ENCODE data around the gene HINFP.
"Not testable (repeated sequence)": the region's sequence is repeated elsewhere in the genome, so short reads cannot be mapped to it uniquely, and the experiment has no call there.

The HINFP gene

DNA sequence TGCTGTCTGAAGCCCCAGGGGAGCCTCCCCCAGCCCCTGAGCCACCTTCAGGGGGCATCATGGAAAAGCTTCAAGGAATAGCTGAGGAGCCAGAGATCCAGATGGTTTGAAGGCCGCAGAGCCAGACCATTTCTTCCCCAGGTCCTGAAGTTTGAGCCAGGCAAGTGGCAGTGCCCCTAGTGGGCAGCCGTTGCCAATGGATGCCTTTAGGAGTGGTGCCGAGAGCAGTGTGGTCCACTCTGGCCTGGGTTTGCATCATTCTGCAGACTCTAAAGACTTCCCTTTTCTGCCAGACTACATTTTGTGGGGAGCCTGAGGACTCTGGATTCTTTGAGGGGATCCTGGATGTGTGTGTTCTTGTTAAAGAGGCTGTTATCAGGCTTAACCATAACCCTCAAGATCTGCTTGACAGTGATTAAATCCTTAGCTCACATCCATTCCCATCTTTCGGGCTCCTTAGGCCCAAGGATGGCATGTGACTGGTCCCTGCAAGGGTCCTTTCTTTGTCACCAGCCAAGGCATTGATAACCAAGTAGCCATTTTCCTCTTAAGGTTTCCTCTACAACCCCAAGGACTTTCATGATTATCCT is 13.1 kb downstream of the HINFP start:
- no peaks in the 10 kb centered on the region for H3K4me1 Mint-ChIP-seq
- peaks cover 49% of the 10 kb centered on the region for H3K36me3 Mint-ChIP-seq (ENCODE audit: low read depth)
- H3K27me3 Mint-ChIP-seq (ENCODE audit: low read depth), result peaks cover 4% of the 10 kb centered on the region
- TF ChIP-seq, protein P1, sequence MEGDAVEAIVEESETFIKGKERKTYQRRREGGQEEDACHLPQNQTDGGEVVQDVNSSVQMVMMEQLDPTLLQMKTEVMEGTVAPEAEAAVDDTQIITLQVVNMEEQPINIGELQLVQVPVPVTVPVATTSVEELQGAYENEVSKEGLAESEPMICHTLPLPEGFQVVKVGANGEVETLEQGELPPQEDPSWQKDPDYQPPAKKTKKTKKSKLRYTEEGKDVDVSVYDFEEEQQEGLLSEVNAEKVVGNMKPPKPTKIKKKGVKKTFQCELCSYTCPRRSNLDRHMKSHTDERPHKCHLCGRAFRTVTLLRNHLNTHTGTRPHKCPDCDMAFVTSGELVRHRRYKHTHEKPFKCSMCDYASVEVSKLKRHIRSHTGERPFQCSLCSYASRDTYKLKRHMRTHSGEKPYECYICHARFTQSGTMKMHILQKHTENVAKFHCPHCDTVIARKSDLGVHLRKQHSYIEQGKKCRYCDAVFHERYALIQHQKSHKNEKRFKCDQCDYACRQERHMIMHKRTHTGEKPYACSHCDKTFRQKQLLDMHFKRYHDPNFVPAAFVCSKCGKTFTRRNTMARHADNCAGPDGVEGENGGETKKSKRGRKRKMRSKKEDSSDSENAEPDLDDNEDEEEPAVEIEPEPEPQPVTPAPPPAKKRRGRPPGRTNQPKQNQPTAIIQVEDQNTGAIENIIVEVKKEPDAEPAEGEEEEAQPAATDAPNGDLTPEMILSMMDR (IDR thresholded peaks at IDR 0.05; ENCODE audit: unreplicated experiment in 3 of 3), result peak; percentile 28 to 33 (median 30)
- no peak overlapping the region for H3K27ac Mint-ChIP-seq
- no peak overlapping the region for H3K4me3 Mint-ChIP-seq
- no peaks in the 10 kb centered on the region for H3K9me3 Mint-ChIP-seq

DNA sequence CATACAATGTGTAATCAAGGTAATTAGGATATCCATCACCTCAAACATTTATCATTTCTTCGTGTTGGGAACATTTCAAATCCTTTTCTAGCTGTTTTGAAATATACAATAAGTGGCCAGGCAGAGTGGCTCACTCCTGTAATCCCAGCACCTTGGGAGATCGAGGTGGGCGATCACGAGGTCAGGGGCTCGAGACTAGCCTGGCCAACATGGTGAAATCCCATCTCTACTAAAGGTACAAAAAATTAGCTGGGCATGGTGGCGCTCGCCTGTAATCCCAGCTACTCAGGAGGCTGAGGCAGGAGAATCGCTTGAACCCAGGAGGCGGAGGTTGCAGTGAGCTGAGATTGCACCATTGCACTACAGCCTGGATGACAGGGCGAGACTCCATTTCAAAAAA is 17.9 kb downstream of the HINFP start:
- H3K4me1 Mint-ChIP-seq; H3K9me3 Mint-ChIP-seq; H3K36me3 Mint-ChIP-seq (ENCODE audit: low read depth); H3K27me3 Mint-ChIP-seq (ENCODE audit: low read depth); H3K4me3 Mint-ChIP-seq; H3K27ac Mint-ChIP-seq: not testable (repeated sequence)

DNA sequence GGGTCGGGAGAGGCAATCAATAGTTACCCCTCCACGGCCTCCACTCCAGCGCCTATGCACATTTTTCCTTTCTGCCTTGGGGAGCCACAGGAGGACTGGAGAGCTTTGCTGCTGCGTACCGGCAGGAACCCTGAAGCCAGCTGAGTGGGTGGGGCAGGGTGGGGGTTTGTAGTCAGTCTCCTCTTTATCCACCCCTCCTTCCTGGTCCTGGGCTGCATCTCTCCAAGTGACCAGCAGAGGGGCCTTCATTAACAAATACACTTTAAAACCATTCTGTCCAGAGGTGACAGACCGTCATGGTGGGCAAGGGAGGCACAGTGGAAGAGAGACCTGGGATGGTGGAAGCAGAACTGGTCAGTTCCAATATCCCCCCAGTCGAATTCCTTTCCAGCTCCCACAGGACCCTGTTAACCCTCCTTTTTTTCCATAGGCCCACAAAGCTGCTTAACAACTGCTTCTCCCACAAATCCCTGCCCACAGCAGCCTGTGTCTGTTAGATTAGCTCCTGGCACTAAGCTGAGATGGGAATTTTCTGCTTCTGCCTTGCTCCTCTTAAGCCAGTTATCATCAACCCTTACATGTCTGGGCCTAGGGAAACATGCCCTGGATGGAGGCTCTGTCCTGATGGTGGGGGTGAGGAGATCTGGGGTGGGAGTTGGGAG is 23.6 kb downstream of the HINFP start:
- no peaks in the 10 kb centered on the region for H3K9me3 Mint-ChIP-seq
- peak overlapping the region in 1 of 3 experiments; percentile 65 for H3K27ac Mint-ChIP-seq
- H3K27me3 Mint-ChIP-seq (ENCODE audit: low read depth), result peaks cover 40% of the 10 kb centered on the region

DNA sequence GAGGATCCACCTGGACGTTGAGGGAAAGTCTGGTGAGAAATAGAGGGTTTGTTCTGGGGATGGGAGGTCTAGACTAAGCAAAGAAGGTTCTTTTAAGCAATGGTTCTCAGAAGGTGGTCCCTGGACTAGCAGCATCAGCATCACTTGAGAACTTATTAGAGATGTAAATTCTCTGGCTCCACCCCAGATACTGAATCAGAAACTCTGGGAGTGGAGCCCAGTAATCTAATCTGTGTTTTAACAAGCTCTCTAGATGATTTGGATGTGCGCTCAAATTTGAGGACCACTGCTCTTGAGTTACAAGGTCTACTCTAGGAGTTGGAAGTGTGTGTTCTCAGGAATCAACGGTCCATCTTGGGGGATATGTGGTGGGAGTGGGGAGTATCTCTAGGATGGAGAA is 24.2 kb downstream of the HINFP start:
- Mint-ChIP-seq H3K27ac (no peak overlapping the region), H3K36me3 (ENCODE audit: low read depth) (no peaks in the 10 kb centered on the region), H3K27me3 (ENCODE audit: low read depth) (peaks cover 46% of the 10 kb centered on the region), H3K4me1 (peaks cover 10% of the 10 kb centered on the region), H3K9me3 (no peaks in the 10 kb centered on the region), H3K4me3 (peak overlapping the region in 2 of 3 experiments; percentile 15 to 22)
- TF ChIP-seq, protein P1 (IDR thresholded peaks at IDR 0.05; ENCODE audit: unreplicated experiment in 3 of 3), result no peak

More for the DNA sequence above, 23.6 kb downstream of the HINFP start:
- H3K4me1 Mint-ChIP-seq, result peaks cover 10% of the 10 kb centered on the region
- no peak overlapping the region for H3K4me3 Mint-ChIP-seq
- TF ChIP-seq, protein P1 (IDR thresholded peaks at IDR 0.05; ENCODE audit: unreplicated experiment in 3 of 3), result peak; percentile 70 to 72 (median 71)
- H3K36me3 Mint-ChIP-seq (ENCODE audit: low read depth), result no peaks in the 10 kb centered on the region

DNA sequence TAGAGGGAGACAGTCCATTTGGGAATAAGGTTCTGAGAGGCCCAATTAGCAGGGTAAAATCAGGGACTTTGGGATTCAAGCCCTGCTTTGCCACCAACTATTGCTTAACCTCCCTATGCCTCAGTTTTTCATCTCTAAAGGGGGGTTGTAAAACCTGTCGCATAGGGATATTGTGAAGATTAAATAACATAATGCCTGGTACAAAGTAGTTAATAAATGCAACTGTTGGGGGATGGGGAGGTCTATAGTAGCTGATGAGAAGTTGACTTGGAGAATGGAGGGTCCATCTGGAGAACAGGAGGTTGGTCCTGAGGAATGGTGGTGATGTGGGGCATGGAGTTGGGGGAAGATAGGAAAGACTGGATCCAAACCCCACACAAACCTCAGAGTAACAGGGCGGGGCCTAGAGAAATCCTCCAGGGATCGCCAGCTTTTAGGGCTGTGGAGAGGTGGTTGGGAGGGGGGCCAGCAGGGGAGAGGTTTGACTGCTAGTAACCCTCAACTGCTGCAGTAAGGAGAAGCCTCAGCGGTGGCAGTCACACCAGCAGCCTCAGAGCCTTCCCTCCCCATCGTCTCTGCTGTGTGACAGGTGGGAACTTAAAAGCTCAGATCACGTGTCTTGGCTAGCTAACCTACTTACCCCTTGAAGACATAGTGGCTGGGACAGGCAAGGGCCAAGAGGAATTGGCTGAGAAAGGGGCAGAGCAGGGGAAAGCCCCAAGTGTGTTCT is 26.4 kb downstream of the HINFP start:
- Mint-ChIP-seq H3K9me3 (no peaks in the 10 kb centered on the region), H3K36me3 (ENCODE audit: low read depth) (no peaks in the 10 kb centered on the region), H3K4me3 (peak overlapping the region; percentile 68 to 86 (median 76)), H3K4me1 (peaks cover 10% of the 10 kb centered on the region), H3K27ac (no peak overlapping the region), H3K27me3 (ENCODE audit: low read depth) (peaks cover 62% of the 10 kb centered on the region)
- TF ChIP-seq, protein P1 (IDR thresholded peaks at IDR 0.05; ENCODE audit: unreplicated experiment in 3 of 3), result no peak

DNA sequence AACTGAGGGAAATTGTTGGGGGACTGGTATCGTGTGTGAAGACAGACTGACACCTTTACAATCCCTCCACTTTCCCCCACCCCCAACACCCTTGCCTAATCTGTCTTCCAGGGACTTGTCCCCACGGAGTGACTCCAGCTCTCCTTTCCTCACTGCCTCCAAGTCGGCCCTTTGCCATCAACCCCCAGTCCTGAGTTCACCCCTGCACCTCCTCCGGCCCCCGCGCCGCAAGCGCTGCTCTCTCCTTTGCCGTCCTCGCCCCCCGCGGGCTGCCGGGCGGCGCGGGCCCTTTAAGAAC is 27.3 kb downstream of the HINFP start:
- peak overlapping the region; percentile 68 to 86 (median 76) for H3K4me3 Mint-ChIP-seq
- peaks cover 63% of the 10 kb centered on the region for H3K27me3 Mint-ChIP-seq (ENCODE audit: low read depth)
- peaks cover 10% of the 10 kb centered on the region for H3K4me1 Mint-ChIP-seq
- no peaks in the 10 kb centered on the region for H3K36me3 Mint-ChIP-seq (ENCODE audit: low read depth)
- H3K27ac Mint-ChIP-seq, result no peak overlapping the region
- no peaks in the 10 kb centered on the region for H3K9me3 Mint-ChIP-seq
- TF ChIP-seq, protein P1 (IDR thresholded peaks at IDR 0.05; ENCODE audit: unreplicated experiment in 3 of 3), result no peak
